ENCODE measurements around the gene BIRC7.

The BIRC7 gene

GRCh38 chr20:63208346-63208909 is 27.3 kb upstream of the BIRC7 start:
- intact Hi-C loops (cut with DNase I; ENCODE audit: low total_unique reads): no loop called here
- Histone ChIP-seq H3K27me3 (no peaks in the 10 kb centered on the region), H3K4me1 (peaks cover 0 to 32% (median 14%) of the 10 kb centered on the region in 4 donors), H3K4me3 (no peak overlapping the region), H3K36me3 (peaks cover 21 to 99% (median 82%) of the 10 kb centered on the region in 3 donors), H3K27ac (no peak overlapping the region), H3K9me3 (no peaks in the 10 kb centered on the region)
- TF ChIP-seq CTCF (IDR thresholded peaks at IDR 0.05): no peak
- DNase-seq: no peak

GRCh38 chr20:63210011-63210605 is 25.6 kb upstream of the BIRC7 start:
- H3K4me1 ChIP-seq: peaks cover 0 to 48% (median 27%) of the 10 kb centered on the region in 4 donors
- no peaks in the 10 kb centered on the region for H3K9me3 ChIP-seq
- no peak overlapping the region for H3K27ac ChIP-seq
- no peak for DNase-seq
- H3K36me3 ChIP-seq: peaks cover 11 to 93% (median 65%) of the 10 kb centered on the region in 3 donors
- H3K27me3 ChIP-seq: no peaks in the 10 kb centered on the region
- no peak for TF ChIP-seq CTCF (IDR thresholded peaks at IDR 0.05)
- intact Hi-C loops (cut with DNase I; ENCODE audit: low total_unique reads): no loop called here
- H3K4me3 ChIP-seq: no peak overlapping the region

- TF ChIP-seq CTCF (IDR thresholded peaks at IDR 0.05): no peak
- H3K4me3 ChIP-seq: no peak overlapping the region
- H3K27me3 ChIP-seq: no peaks in the 10 kb centered on the region
- H3K36me3 ChIP-seq: peaks cover 11 to 72% (median 50%) of the 10 kb centered on the region in 3 donors
- H3K27ac ChIP-seq: no peak overlapping the region
- DNase-seq: no peak
- peaks cover 0 to 56% (median 34%) of the 10 kb centered on the region in 4 donors for H3K4me1 ChIP-seq
- intact Hi-C loops (cut with DNase I; ENCODE audit: low total_unique reads): no loop called here
- H3K9me3 ChIP-seq: no peaks in the 10 kb centered on the region
These were observed 23.3 kb upstream of the BIRC7 start for GRCh38 chr20:63212393-63212730.

GRCh38 chr20:63212792-63213191 is 22.9 kb upstream of the BIRC7 start:
- Histone ChIP-seq H3K4me1 (peaks cover 0 to 53% (median 34%) of the 10 kb centered on the region in 4 donors), H3K9me3 (no peaks in the 10 kb centered on the region), H3K27me3 (no peaks in the 10 kb centered on the region), H3K36me3 (peaks cover 11 to 67% (median 46%) of the 10 kb centered on the region in 3 donors), H3K4me3 (no peak overlapping the region), H3K27ac (no peak overlapping the region)
- TF ChIP-seq CTCF (IDR thresholded peaks at IDR 0.05): no peak
- no peak for DNase-seq
- intact Hi-C loops (cut with DNase I; ENCODE audit: low total_unique reads): no loop called here

- peaks cover 0 to 5% of the 10 kb centered on the region in 2 donors for H3K27me3 ChIP-seq
- H3K4me3 ChIP-seq: peak overlapping the region; percentile 95 to 98
- H3K36me3 ChIP-seq: peaks cover 3 to 50% (median 33%) of the 10 kb centered on the region in 3 donors
- no peak overlapping the region for H3K27ac ChIP-seq
- no peak for TF ChIP-seq CTCF (IDR thresholded peaks at IDR 0.05)
- intact Hi-C loops (cut with DNase I; ENCODE audit: low total_unique reads): no loop called here
- peaks cover 0 to 53% (median 34%) of the 10 kb centered on the region in 4 donors for H3K4me1 ChIP-seq
- DNase-seq: no peak
- no peaks in the 10 kb centered on the region for H3K9me3 ChIP-seq
These were observed 21.2 kb upstream of the BIRC7 start for GRCh38 chr20:63214514-63214913.
